Stimulated activated memory B cell treated with anti-CD40 and anti-IgM and Interleukin-4, amounts not matched to agents 10 μg/mL and 1 μg/mL and 100 μg/mL, for 72 hours (primary cell): ENCODE data around the gene SRGAP1.
"Not testable (repeated sequence)": the region's sequence is repeated elsewhere in the genome, so short reads cannot be mapped to it uniquely, and the experiment has no call there.

Source experiments
- ATAC-seq: fragments of 150-1000 bp; cut with Tn5 transposase; 2 replicates; pipeline ENCODE4 v1.10.0; 2021
- H3K27ac Mint-ChIP-seq: one replicate; pipeline ENCODE4 v1.8.0; 2022; ENCODE audit warnings: mild to moderate bottlenecking, mixed read lengths
- H3K27me3 Mint-ChIP-seq: one replicate; pipeline ENCODE4 v1.8.0; 2022; ENCODE audit warnings: mixed read lengths
- H3K36me3 Mint-ChIP-seq: one replicate; pipeline ENCODE4 v1.8.0; 2022; ENCODE audit warnings: mixed read lengths
- H3K4me1 Mint-ChIP-seq: one replicate; pipeline ENCODE4 v1.8.0; 2022; ENCODE audit warnings: mixed read lengths
- H3K4me3 Mint-ChIP-seq: one replicate; pipeline ENCODE4 v1.8.0; 2022; ENCODE audit warnings: mild to moderate bottlenecking, moderate library complexity, mixed read lengths
- H3K9me3 Mint-ChIP-seq: one replicate; pipeline ENCODE4 v1.8.0; 2022; ENCODE audit warnings: mixed read lengths

Gene SRGAP1

DNA sequence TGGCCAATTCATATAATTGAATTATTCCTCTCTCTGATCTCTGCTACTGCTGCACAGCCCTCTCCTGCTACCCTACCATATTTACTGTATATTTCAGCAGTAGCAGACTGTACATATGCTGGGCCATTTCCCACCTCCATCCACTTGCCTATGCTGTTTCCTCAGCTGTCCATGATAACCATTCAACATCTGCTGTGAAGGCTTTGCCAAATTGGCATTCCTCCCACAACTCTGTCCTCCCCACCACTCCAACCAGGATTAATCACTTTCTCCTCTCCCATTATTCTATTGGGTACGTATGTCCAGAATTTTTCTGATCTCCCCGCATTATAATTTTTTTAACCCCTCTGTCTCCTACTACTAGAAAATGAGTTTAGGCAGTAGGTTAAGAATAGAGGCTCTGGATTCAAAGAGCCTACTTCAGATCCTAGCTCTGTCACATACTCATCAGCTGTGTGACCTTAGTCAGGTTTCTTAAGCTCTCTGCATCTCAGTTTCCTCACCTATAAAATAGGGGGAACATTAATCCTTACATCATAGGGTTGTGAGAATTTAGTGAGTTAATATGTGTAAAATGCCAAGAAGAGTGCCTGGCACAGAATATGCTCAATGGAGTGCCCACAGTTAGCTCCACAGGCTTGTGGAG is 254.3 kb downstream of the SRGAP1 start:
- Mint-ChIP-seq H3K9me3 (no peaks in the 10 kb centered on the region), H3K27ac (no peak overlapping the region), H3K4me3 (no peak overlapping the region), H3K27me3 (peaks cover 14% of the 10 kb centered on the region), H3K4me1 (no peaks in the 10 kb centered on the region), H3K36me3 (no peaks in the 10 kb centered on the region)
- ATAC-seq: no peak

DNA sequence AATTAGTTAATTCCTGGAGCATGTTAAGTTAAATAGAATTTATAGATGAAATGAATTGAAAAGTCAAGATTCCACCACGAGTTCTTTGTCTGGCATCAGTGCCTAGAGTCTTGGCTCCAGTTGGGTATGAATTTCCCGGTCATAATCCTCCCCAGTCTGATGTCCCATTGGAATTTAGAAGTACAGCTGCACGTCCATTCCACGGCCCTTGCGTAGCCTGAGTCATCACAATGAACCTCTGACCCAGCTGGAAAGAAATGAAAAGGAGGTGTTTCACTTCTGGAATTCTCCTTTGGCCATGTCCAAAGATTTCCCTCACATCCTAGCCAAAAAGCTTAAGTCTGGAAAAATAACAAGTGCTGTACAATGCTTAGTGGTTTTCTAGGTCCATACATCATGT is 254.9 kb downstream of the SRGAP1 start:
- H3K4me1 Mint-ChIP-seq: no peaks in the 10 kb centered on the region
- no peak overlapping the region for H3K27ac Mint-ChIP-seq
- no peaks in the 10 kb centered on the region for H3K9me3 Mint-ChIP-seq
- no peaks in the 10 kb centered on the region for H3K36me3 Mint-ChIP-seq
- no peak overlapping the region for H3K4me3 Mint-ChIP-seq
- ATAC-seq: no peak
- peaks cover 14% of the 10 kb centered on the region for H3K27me3 Mint-ChIP-seq

DNA sequence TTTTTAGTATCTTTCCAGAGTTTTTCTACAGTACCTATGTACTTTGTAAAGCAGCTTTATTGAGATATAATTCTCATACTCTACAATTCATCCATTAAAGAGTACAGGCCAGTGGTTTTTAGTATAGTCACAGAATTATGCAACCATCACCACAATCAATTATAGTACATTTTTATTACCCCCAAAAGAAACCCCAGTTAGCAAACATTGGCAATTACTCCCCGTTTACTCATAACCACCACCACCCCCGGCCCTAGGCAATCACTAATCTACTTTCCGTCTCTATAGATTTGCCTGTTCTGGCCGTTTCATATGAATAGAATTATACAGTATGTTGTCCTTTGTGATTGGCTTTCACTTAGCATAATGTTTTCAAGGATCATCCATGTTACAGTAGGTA is 257.8 kb downstream of the SRGAP1 start:
- no peak for ATAC-seq
- Mint-ChIP-seq H3K27me3 (peaks cover 14% of the 10 kb centered on the region), H3K27ac (no peak overlapping the region), H3K36me3 (no peaks in the 10 kb centered on the region), H3K9me3 (no peaks in the 10 kb centered on the region), H3K4me1 (no peaks in the 10 kb centered on the region), H3K4me3 (no peak overlapping the region)

DNA sequence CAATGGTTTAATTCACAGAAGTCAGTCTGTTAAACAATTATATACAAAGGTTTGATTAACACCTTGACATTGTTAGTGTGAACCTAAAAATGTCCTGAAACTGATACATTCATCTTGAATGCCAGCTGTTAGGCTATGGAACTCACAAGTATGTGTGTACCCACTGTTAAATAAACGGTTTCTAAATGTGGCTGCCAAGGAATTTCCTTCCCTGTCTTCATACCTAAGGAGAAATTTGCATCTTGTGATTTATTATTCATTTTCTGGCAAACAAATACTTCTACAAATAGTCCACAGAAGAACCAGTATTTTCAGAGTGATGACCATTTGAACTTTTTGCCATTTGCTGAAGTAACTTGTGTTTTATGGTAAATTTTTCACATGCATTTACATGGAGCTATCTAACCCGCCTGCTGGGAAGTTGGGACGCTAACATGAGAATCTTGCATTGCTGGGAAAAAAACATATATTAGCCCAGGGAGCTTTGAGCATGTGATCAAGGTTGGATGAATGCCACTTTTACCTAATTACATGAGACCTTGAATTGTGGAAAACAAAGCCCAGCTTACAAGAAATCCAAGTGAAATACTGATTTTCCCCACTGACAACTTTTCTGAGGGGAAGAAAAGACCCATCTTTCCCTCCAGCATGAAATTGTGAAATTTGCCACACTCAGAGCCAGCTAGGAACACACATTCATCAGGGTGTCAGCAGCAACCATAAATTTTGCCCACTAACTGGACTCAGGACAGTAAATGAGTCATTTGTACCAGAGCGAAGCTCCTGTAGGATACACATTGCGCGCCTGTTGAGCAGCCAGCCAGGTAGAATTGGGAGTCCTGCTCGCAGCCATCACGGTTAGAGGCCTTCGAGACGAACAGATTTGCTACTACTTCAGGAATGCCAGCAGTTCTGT is 259.6 kb downstream of the SRGAP1 start:
- peaks cover 2% of the 10 kb centered on the region for H3K27me3 Mint-ChIP-seq
- H3K27ac Mint-ChIP-seq: no peak overlapping the region
- ATAC-seq: no peak
- no peak overlapping the region for H3K4me3 Mint-ChIP-seq
- no peaks in the 10 kb centered on the region for H3K36me3 Mint-ChIP-seq
- H3K4me1 Mint-ChIP-seq: no peaks in the 10 kb centered on the region
- H3K9me3 Mint-ChIP-seq: no peaks in the 10 kb centered on the region

DNA sequence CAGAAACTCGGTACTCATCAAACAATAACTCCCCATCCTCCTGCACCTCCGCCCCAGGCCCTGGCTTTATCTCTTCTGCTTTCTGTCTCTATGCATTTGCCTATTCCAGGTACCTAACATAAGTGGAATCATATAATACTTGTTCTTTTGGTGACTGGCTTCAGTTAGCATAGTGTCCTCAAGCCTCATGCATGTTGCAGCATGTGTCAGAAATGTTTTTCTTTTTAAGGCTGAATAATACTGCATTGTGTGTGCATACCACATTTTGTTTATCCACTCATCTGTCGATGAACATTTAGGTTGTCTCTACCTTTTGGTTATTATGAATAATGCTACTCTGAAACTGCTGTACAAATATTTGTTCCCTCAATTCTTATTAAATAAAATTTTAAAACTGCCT is 260.5 kb downstream of the SRGAP1 start:
- Mint-ChIP-seq H3K4me1 (no peaks in the 10 kb centered on the region), H3K9me3 (no peaks in the 10 kb centered on the region), H3K36me3 (no peaks in the 10 kb centered on the region), H3K27ac (no peak overlapping the region), H3K27me3 (no peaks in the 10 kb centered on the region), H3K4me3 (no peak overlapping the region)
- no peak for ATAC-seq

DNA sequence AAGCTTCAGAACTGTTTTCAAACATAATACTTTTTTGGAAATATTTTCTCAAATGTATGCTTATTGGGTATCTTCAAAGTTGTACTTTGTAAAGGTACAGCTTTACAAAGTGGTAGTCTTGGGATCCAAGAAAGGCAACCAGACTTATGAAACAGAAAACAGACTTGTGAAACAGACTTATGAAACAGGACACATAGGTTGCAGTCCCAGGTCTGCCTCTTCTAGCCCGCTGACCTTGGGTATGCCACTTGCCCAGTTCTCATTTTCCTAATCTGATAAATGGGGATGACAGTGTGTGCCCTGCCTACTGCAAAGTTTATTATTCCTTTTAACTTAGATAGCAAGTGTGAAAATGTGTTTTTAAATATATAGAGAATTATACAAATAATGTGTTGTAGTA is 263.3 kb downstream of the SRGAP1 start:
- peaks cover 3% of the 10 kb centered on the region for H3K9me3 Mint-ChIP-seq
- no peak for ATAC-seq
- no peak overlapping the region for H3K4me3 Mint-ChIP-seq
- H3K4me1 Mint-ChIP-seq: no peaks in the 10 kb centered on the region
- H3K36me3 Mint-ChIP-seq: no peaks in the 10 kb centered on the region
- no peaks in the 10 kb centered on the region for H3K27me3 Mint-ChIP-seq
- H3K27ac Mint-ChIP-seq: no peak overlapping the region

DNA sequence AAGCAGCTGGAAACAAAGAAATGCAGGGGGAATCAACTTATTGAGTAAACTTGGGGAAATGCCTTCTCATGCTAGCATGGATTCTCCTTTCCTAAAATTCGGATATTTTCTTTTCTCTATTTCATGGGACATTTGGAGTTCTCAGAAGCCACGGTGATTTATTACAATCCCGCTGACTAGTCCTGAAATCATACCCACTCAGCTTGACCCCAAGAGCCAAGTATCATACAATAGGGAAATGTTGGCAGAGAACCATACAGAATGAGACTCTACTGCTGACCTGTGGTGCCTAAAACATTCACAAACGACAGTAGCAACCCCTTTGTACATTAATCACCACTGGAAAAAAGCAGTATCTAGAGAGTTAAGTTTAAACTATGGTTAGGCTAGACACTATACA is 265.2 kb downstream of the SRGAP1 start:
- H3K36me3 Mint-ChIP-seq: no peaks in the 10 kb centered on the region
- H3K4me3 Mint-ChIP-seq: no peak overlapping the region
- H3K27me3 Mint-ChIP-seq: no peaks in the 10 kb centered on the region
- ATAC-seq: no peak
- peaks cover 4% of the 10 kb centered on the region for H3K9me3 Mint-ChIP-seq
- no peaks in the 10 kb centered on the region for H3K4me1 Mint-ChIP-seq
- no peak overlapping the region for H3K27ac Mint-ChIP-seq

DNA sequence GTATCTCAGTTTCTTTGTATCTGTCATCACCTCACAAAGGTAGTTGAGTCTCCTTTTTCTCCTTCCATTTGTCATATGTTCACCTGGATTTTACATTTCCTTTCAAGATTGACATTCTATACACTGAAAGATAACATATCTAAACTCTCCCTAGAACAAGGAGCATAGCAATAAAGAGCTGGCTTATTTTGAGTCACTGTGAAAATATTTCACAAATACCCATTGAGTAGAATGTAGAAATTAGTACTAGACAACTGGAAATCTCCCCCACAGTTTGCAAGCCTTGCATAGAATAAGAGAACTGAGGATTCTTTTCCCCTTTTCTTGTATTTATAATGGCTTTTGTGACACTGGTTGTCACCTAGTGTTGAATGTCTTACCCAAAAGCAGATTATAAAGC is 266.4 kb downstream of the SRGAP1 start:
- Mint-ChIP-seq H3K27ac (no peak overlapping the region), H3K9me3 (peaks cover 4% of the 10 kb centered on the region), H3K36me3 (no peaks in the 10 kb centered on the region), H3K27me3 (no peaks in the 10 kb centered on the region), H3K4me3 (no peak overlapping the region), H3K4me1 (no peaks in the 10 kb centered on the region)
- no peak for ATAC-seq

DNA sequence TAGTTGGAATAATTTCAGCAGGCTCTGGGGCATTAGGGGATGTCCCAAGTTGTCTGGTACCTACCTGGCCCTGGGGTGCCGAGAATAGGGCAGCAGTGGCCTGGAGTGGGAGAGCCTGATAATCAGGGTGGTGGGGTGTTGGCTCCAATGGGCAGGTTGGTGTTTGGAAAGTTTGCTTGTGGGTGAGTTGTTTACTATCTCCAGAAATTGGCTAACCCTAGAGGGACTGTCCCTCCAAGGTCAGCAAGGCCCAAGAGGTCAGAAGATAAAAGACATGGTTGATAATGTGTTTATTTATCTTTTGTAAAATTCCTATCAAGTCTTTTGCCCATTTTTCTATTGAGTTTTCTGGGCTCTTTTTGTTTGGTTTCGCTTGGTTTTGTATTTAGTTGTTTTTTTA is 272.5 kb downstream of the SRGAP1 start:
- H3K27ac Mint-ChIP-seq: no peak overlapping the region
- peaks cover 10% of the 10 kb centered on the region for H3K27me3 Mint-ChIP-seq
- no peaks in the 10 kb centered on the region for H3K36me3 Mint-ChIP-seq
- no peak for ATAC-seq
- H3K4me1 Mint-ChIP-seq: no peaks in the 10 kb centered on the region
- peaks cover 4% of the 10 kb centered on the region for H3K9me3 Mint-ChIP-seq
- no peak overlapping the region for H3K4me3 Mint-ChIP-seq

DNA sequence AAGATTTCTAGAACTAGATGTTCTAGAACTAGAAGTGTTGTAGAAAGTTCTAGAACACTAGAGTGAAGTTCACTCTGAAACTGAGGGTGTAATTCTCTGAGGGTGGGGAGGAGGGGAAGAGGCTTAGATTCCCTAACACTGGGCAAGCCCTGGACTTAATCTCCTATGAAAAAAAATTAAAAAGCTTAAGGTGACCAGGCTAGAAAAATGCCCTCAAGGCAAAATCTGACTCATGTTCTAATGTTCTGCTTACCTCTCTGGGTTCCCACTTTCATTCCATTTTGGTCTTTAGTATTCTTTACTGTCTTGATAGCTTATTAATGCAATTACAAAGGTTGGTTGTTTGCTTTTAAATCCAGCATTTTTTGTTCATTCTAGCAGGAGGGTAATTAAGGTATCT is 276.1 kb downstream of the SRGAP1 start:
- Mint-ChIP-seq H3K27ac (no peak overlapping the region), H3K4me1 (no peaks in the 10 kb centered on the region), H3K4me3 (no peak overlapping the region), H3K9me3 (no peaks in the 10 kb centered on the region), H3K27me3 (peaks cover 10% of the 10 kb centered on the region), H3K36me3 (no peaks in the 10 kb centered on the region)
- no peak for ATAC-seq

DNA sequence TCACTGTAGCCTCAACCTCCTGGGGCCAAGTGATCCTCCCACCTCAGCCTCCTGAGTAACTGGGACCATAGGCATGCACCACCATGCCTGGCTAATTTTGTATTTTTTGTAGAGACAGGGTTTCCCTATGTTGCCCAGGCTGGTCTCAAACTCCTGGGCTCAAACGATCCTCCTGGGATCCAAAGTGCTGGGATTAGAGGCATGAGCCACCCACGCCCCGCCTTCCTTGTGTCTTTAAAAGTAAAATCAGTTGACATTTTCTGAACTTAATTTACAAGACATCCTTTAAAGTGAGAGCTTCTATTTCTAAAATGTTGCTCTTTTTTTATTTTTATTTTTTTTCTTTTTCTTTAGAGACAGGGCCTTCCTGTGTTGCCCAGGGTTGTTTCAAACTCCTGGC is 276.6 kb downstream of the SRGAP1 start:
- not testable (repeated sequence) for H3K36me3 Mint-ChIP-seq, ATAC-seq, H3K4me3 Mint-ChIP-seq, H3K27ac Mint-ChIP-seq, H3K4me1 Mint-ChIP-seq, H3K9me3 Mint-ChIP-seq, H3K27me3 Mint-ChIP-seq

DNA sequence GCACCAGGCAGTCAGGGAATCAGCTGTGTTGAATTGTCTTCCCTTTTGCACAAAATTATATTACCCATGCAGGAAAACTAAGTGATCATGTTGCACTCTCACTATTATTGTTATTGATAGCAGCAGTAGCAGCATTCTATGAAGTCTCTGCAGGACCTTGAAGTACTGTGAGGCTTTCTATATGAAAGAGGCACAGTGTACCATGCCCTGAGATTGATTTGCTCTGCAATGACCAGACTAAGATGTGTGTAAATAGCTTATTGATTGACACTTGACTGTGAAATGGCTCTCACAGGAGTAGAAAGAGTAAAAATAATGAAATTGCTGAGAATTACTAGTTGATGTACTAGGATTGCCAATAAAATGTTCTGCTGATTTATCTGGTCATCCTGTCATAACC is 277.7 kb downstream of the SRGAP1 start:
- Mint-ChIP-seq H3K36me3 (no peaks in the 10 kb centered on the region), H3K4me1 (no peaks in the 10 kb centered on the region), H3K4me3 (no peak overlapping the region), H3K9me3 (no peaks in the 10 kb centered on the region), H3K27me3 (peaks cover 10% of the 10 kb centered on the region), H3K27ac (no peak overlapping the region)
- ATAC-seq: no peak

DNA sequence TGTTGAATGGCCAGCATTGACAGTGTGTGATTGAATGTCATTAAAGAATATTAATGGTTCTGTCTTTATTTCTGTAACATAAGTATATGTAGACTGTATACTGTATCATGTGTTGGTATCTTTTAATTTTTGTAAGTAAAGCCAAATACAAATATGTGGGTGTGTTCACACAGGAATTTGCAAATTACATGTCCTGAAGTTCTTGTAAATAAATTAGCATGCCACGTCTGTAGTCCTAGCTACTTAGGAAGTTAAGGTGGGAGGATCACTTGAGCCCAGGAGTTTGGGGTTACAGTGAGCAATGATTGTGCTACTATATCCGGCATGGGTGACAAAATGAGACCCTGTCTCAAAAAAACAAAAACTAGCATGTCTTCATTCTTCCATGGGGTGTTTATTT is 278.5 kb downstream of the SRGAP1 start:
- Mint-ChIP-seq H3K4me1 (no peaks in the 10 kb centered on the region), H3K27ac (no peak overlapping the region), H3K27me3 (peaks cover 10% of the 10 kb centered on the region), H3K36me3 (no peaks in the 10 kb centered on the region), H3K9me3 (no peaks in the 10 kb centered on the region), H3K4me3 (no peak overlapping the region)
- ATAC-seq: no peak

DNA sequence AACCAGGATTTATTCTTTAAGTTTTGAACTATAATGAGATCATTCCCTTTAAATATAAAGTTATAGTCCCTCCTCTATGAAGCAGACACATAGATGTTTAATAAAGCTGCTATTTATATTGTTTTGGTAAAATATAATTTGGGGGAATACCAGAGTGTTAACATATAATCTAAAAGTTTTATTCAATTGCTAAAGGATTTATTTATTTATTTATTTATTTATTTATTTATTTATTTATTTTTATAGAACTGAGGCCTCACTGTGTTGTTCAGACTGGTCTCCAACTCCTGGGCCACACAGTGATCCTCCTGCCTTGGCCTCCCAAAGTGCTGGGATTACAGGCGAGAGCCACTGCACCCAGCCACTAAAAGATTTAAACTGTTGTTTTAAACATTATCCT is 278.9 kb downstream of the SRGAP1 start:
- no peak overlapping the region for H3K27ac Mint-ChIP-seq
- H3K27me3 Mint-ChIP-seq: peaks cover 10% of the 10 kb centered on the region
- no peaks in the 10 kb centered on the region for H3K36me3 Mint-ChIP-seq
- H3K9me3 Mint-ChIP-seq: no peaks in the 10 kb centered on the region
- H3K4me1 Mint-ChIP-seq: no peaks in the 10 kb centered on the region
- no peak overlapping the region for H3K4me3 Mint-ChIP-seq
- ATAC-seq: no peak

DNA sequence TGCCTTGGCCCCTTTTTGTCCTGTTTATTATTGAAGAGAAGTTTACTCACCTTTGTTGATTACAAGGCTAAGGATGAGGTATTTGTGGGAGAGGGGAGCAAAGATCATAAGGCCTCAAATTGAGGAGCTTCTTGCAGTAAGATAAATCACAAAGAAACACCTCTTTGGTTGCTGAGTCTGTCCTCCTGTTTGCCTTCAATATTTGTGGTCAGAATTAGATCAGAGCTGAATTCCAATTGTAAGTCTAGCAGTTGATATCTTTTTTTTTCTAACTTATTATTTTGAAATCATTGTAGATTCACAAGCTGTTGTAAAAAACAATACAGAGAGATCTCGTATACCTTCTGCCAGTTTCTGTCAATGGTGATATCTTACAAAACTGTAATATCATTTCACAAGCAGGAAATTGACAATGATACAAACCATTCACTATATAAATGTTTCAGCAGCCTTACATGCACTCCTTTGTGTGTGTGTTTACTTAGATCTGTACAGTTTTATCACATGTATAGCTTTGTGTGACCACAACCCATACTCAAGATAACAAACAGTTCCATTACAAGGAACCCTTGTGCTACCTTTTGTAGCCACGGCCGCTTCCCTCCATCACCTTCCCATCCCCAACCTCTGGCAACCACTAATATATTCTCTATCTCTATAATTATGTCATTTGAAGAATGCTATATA is 280.2 kb downstream of the SRGAP1 start:
- Mint-ChIP-seq H3K9me3 (no peaks in the 10 kb centered on the region), H3K4me3 (no peak overlapping the region), H3K27me3 (peaks cover 10% of the 10 kb centered on the region), H3K27ac (no peak overlapping the region), H3K36me3 (no peaks in the 10 kb centered on the region), H3K4me1 (no peaks in the 10 kb centered on the region)
- no peak for ATAC-seq

DNA sequence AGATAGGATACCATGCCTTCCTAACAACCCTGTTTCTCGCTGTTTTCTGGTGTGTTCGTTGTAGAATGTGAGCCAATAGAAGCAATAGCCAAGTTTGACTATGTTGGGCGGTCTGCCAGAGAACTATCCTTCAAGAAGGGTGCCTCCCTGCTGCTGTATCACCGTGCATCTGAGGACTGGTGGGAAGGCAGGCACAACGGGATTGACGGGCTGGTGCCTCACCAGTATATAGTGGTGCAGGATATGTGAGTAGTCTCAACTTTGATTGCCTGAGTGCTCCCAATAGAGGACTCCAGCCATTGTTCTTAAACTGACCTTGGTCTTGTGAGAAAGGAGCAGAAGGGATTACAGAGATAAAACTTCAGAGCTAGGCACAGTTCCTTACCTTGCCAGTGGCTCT is 281.4 kb downstream of the SRGAP1 start:
- Mint-ChIP-seq H3K27ac (no peak overlapping the region), H3K9me3 (no peaks in the 10 kb centered on the region), H3K27me3 (peaks cover 10% of the 10 kb centered on the region), H3K4me1 (no peaks in the 10 kb centered on the region), H3K4me3 (no peak overlapping the region), H3K36me3 (no peaks in the 10 kb centered on the region)
- peak; percentile 50 for ATAC-seq
